Left ventricle myocardium superior (tissue), 1 donor: ENCODE measurements around the gene SND1. TPM values are rescaled to one million over a fixed set of nuclear protein-coding genes. Genes with fewer than 3 reads are reported as not detected.

Experiments used
- ATAC-seq: fragments of 200-7000 bp; cut with Tn5 transposase; one replicate; pipeline ENCODE4 v1.9.1; 2020; ENCODE audit warnings: mild to moderate bottlenecking, moderate library complexity
- DNase-seq: peaks from one replicate; pipeline ENCODE4 v3.0.0-alpha.2; 2020
- intact Hi-C: fragments of 100-400 bp; cut with micrococcal nuclease; formaldehyde crosslinking; loops from one replicate; pipeline ENCODE4 v1.11.0; 2022
- total RNA-seq: library from RNA; stranded (reverse); fragmentation: NEBNext Ultra II Directional; extraction: Animal tissue kit (Norgen Biotek cat#: 25700); gene quantifications from one replicate; pipeline ENCODE4 v1.2.1, GENCODE V29; 2021
- donor health status: DM: no; HTN: yes; CAD: no; lungs with severe emphysema.

SND1 gene
- total RNA-seq, 1 donor from 2014 or later = 92.3 TPM

GRCh38 chr7:128006550-128007302, 354.7 kb downstream of the SND1 start:
- intact Hi-C loops = no loop called here
- no peak for DNase-seq
- no peak for ATAC-seq

- DNase-seq (no peak), ATAC-seq (no peak)
- intact Hi-C loops = no loop called here
Measured at GRCh38 chr7:128007303-128007680, 355.3 kb downstream of the SND1 start.

- no peak for ATAC-seq
- intact Hi-C loops = no loop called here
- DNase-seq = no peak
Measured at GRCh38 chr7:128008141-128008540, 356.1 kb downstream of the SND1 start.

GRCh38 chr7:128008744-128009143, 356.8 kb downstream of the SND1 start:
- intact Hi-C loops = no loop called here
- DNase-seq (no peak), ATAC-seq (peak; percentile 54)

- intact Hi-C loops = no loop called here
- peak; percentile 71 for ATAC-seq
Measured at GRCh38 chr7:128010391-128011127, 358.6 kb downstream of the SND1 start.

GRCh38 chr7:128011131-128011661, 359.2 kb downstream of the SND1 start:
- DNase-seq (no peak), ATAC-seq (peak; percentile 89)
- intact Hi-C loops = no loop called here

More at GRCh38 chr7:128010391-128011127, 358.6 kb downstream of the SND1 start:
- no peak for DNase-seq

GRCh38 chr7:128014811-128015210, 362.8 kb downstream of the SND1 start:
- no peak for ATAC-seq
- intact Hi-C loops = no loop called here

GRCh38 chr7:128017460-128017859, 365.5 kb downstream of the SND1 start:
- intact Hi-C loops = no loop called here
- DNase-seq = no peak
- ATAC-seq = no peak

More at GRCh38 chr7:128014811-128015210, 362.8 kb downstream of the SND1 start:
- no peak for DNase-seq

- intact Hi-C loops = no loop called here
- ATAC-seq = peak; percentile 41
Measured at GRCh38 chr7:128017862-128018845, 366.2 kb downstream of the SND1 start.

GRCh38 chr7:128019288-128019687, 367.3 kb downstream of the SND1 start:
- intact Hi-C loops = no loop called here
- no peak for DNase-seq
- ATAC-seq = no peak

More at GRCh38 chr7:128017862-128018845, 366.2 kb downstream of the SND1 start:
- DNase-seq = no peak

GRCh38 chr7:128020159-128020558, 368.2 kb downstream of the SND1 start:
- DNase-seq (no peak), ATAC-seq (no peak)
- intact Hi-C loops = no loop called here

- ATAC-seq (no peak), DNase-seq (no peak)
- intact Hi-C loops = no loop called here
Measured at GRCh38 chr7:128021366-128021765, 369.4 kb downstream of the SND1 start.

- ATAC-seq (peak; percentile 39), DNase-seq (no peak)
- intact Hi-C loops = no loop called here
Measured at GRCh38 chr7:128022631-128023532, 370.9 kb downstream of the SND1 start.

GRCh38 chr7:128024151-128024550, 372.2 kb downstream of the SND1 start:
- DNase-seq = no peak
- no peak for ATAC-seq
- intact Hi-C loops = no loop called here

- DNase-seq (no peak), ATAC-seq (no peak)
- intact Hi-C loops = no loop called here
Measured at GRCh38 chr7:128025380-128025779, 373.4 kb downstream of the SND1 start.

- no peak for DNase-seq
- intact Hi-C loops = no loop called here
- ATAC-seq = no peak
Measured at GRCh38 chr7:128025819-128026218, 373.8 kb downstream of the SND1 start.

- intact Hi-C loops = no loop called here
- no peak for DNase-seq
- no peak for ATAC-seq
Measured at GRCh38 chr7:128026551-128026950, 374.6 kb downstream of the SND1 start.

GRCh38 chr7:128027485-128027980, 375.5 kb downstream of the SND1 start:
- intact Hi-C loops = no loop called here
- ATAC-seq (no peak), DNase-seq (no peak)
